ENCODE data around the gene DBF4B. TPM values are rescaled to one million over a fixed set of nuclear protein-coding genes. Genes with fewer than 3 reads are reported as not detected.
"Not testable (repeated sequence)": the region's sequence is repeated elsewhere in the genome, so short reads cannot be mapped to it uniquely, and the experiment has no call there.

The DBF4B gene
- total and polyA plus RNA-seq, 4 donors = 0.88 to 12.1 (median 4.1) TPM

DNA sequence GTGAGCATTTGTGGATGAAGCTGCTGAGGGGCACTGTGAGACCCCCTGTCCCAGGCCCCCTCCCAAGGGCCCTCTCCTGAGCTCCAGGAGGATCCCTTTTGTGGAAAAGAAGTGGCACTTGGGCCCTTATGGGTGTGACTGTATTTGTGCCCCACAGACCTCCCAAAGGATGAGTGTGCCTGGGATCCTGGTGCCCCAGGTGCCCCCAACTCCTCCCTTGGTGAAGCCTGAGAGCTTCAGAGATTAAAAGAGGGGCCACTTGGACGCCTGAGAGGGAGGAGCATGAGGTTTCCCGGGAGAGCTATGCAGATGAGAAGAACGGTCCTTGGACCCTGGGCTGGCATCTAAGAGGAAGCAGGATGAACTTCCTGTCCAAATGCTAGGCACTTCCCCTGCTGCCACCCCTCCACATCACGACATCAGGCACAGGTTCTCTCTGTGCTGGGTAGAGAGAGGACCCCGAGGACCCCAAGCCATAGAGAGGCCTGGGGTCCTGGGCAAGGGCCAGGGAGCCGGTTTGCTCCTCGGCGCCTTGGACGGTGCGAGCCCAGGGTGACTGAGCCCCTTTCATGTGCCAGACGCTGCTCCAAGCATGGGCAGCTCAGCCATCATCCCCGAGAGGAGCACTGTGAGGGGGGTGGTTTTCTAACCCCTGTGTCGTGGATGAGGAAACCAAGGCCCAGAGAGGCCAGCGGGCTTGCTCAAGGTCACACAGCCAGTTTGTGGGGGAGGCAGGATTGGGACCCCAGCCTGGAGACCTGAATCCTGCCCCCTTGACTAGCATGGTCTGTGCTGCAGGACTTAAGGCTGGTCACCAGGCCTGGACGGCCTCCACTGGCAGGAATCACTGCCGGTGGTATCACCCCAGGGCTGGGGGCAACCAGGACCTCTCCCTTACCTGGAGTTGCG is 44.7 kb downstream of the DBF4B start:
- no peak for DNase-seq
- ATAC-seq (ENCODE audit: low FRiP score) = no peak
- Histone ChIP-seq H3K4me3 (ENCODE audit: low read length in 2 of 2) (no peak overlapping the region), H3K27ac (ENCODE audit: low read depth in 1 of 2, low read length in 2 of 2) (no peak overlapping the region), H3K36me3 (ENCODE audit: control insufficient read depth in 1 of 2, insufficient read depth in 2 of 2, low read length in 1 of 2) (no peaks in the 10 kb centered on the region), H3K9me3 (ENCODE audit: control insufficient read depth, low read length) (no peaks in the 10 kb centered on the region), H3K4me1 (ENCODE audit: control insufficient read depth in 1 of 2, insufficient read depth in 2 of 2, low read length in 2 of 2) (no peaks in the 10 kb centered on the region), H3K27me3 (ENCODE audit: control insufficient read depth in 1 of 2, insufficient read depth in 2 of 2, low read length in 1 of 2) (no peaks in the 10 kb centered on the region)
- intact Hi-C loops (cut with DNase I) = no loop called here
- 86 to 88% methylated on average over 17 of the region's 17 CpGs for WGBS, 2 donors

DNA sequence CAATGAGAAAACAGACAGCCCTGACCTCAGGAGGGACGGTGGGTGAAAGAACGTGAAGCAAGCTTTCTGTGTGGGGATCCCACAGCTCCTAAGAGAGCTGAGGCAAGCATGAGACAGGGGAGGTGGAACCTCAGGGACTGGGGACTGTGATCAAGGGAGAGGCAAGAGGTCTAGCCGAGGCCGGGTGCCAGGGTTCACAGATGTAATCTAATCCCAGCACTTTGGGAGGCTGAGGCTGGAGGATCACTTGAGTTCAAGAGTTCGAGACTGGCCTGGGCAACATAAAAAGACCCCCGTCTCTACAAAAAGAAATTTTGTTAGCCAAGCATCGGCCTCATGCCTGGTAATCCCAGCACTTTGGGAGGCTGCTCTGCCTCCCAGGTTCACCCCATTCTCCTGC is 45.8 kb downstream of the DBF4B start:
- 73 to 77% methylated on average over 7 of the region's 7 CpGs for WGBS, 2 donors
- H3K27ac ChIP-seq (ENCODE audit: low read depth in 1 of 2, low read length in 2 of 2) = no peak overlapping the region
- no peaks in the 10 kb centered on the region for H3K36me3 ChIP-seq (ENCODE audit: control insufficient read depth in 1 of 2, insufficient read depth in 2 of 2, low read length in 1 of 2)
- H3K27me3 ChIP-seq (ENCODE audit: control insufficient read depth in 1 of 2, insufficient read depth in 2 of 2, low read length in 1 of 2) = no peaks in the 10 kb centered on the region
- intact Hi-C loops (cut with DNase I) = no loop called here
- H3K4me1 ChIP-seq (ENCODE audit: control insufficient read depth in 1 of 2, insufficient read depth in 2 of 2, low read length in 2 of 2) = no peaks in the 10 kb centered on the region
- ATAC-seq (ENCODE audit: low FRiP score) (no peak), DNase-seq (no peak)
- H3K4me3 ChIP-seq (ENCODE audit: low read length in 2 of 2) = no peak overlapping the region
- no peaks in the 10 kb centered on the region for H3K9me3 ChIP-seq (ENCODE audit: control insufficient read depth, low read length)

DNA sequence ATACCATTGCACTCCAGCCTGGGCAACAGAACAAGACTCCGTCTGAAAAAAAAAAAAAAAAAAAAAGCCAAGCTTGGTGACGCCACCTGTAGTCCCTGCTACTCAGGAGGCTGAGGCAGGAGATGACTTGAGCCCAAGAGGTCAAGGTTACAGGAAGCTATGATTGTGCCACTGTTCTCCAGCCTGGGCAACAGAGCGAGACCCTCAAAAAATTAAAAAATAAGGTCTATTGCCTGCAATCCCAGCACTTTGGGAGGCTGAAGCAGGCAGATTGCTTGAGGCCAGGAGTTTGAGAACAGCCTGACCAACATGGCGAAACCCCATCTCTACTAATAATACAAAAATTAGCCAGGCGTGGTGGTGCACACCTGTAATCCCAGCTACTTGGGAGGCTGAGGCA is 46.7 kb downstream of the DBF4B start:
- H3K4me3 ChIP-seq (ENCODE audit: low read length in 2 of 2); intact Hi-C loops (cut with DNase I); H3K27ac ChIP-seq (ENCODE audit: low read depth in 1 of 2, low read length in 2 of 2); H3K9me3 ChIP-seq (ENCODE audit: control insufficient read depth, low read length); H3K27me3 ChIP-seq (ENCODE audit: control insufficient read depth in 1 of 2, insufficient read depth in 2 of 2, low read length in 1 of 2); H3K4me1 ChIP-seq (ENCODE audit: control insufficient read depth in 1 of 2, insufficient read depth in 2 of 2, low read length in 2 of 2); H3K36me3 ChIP-seq (ENCODE audit: control insufficient read depth in 1 of 2, insufficient read depth in 2 of 2, low read length in 1 of 2); DNase-seq; ATAC-seq (ENCODE audit: low FRiP score): not testable (repeated sequence)
- 92% methylated on average over 5 of the region's 5 CpGs for WGBS, 2 donors

DNA sequence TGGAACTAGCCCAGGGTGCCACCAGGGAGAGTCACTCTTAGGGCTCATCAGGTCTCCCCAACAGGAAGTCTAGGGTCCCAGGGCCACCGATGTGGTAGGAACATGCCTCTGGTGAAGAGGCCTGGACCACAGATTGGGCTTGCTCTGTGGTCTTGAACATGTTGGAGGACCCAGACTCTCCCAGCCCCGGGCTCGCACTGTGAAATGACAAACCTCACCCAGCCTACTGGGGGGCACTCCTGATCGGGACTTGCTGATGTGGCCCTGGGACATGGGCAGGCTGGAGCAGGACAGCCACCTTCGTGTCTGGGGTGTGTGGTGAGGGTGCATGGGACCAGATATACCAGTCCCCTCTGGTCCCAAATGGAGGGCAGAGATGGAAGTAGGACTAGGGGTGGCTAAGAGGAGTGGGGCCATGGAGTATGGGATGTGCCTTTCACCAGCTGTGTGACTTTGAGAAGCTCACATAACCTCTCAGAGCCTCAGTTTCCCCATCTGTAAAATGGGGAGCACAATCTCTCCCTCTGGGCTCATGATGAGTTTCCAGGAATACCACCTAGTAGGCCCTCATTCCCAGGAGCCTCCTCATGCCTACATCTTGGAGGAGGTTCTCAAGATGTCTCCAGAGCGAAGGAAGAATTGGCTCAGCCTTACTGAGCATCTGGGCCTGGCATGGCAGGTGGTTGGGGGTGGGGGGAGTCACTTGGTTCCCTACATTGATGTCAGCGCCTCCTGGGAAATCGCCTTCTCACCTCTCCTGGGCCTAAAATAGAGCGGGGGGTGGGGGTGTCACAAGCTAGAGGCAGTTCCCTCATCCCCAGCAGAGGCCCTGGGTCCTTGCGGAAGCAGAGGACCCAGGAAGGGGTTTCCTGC is 48.8 kb downstream of the DBF4B start:
- Histone ChIP-seq H3K9me3 (ENCODE audit: control insufficient read depth, low read length) (no peaks in the 10 kb centered on the region), H3K36me3 (ENCODE audit: control insufficient read depth in 1 of 2, insufficient read depth in 2 of 2, low read length in 1 of 2) (no peaks in the 10 kb centered on the region), H3K27me3 (ENCODE audit: control insufficient read depth in 1 of 2, insufficient read depth in 2 of 2, low read length in 1 of 2) (no peaks in the 10 kb centered on the region), H3K4me1 (ENCODE audit: control insufficient read depth in 1 of 2, insufficient read depth in 2 of 2, low read length in 2 of 2) (no peaks in the 10 kb centered on the region), H3K4me3 (ENCODE audit: low read length in 2 of 2) (no peak overlapping the region), H3K27ac (ENCODE audit: low read depth in 1 of 2, low read length in 2 of 2) (no peak overlapping the region)
- intact Hi-C loops (cut with DNase I) = no loop called here
- WGBS, 2 donors = 90 to 92% methylated on average over 10 of the region's 10 CpGs
- ATAC-seq (ENCODE audit: low FRiP score) = no peak
- DNase-seq = no peak

DNA sequence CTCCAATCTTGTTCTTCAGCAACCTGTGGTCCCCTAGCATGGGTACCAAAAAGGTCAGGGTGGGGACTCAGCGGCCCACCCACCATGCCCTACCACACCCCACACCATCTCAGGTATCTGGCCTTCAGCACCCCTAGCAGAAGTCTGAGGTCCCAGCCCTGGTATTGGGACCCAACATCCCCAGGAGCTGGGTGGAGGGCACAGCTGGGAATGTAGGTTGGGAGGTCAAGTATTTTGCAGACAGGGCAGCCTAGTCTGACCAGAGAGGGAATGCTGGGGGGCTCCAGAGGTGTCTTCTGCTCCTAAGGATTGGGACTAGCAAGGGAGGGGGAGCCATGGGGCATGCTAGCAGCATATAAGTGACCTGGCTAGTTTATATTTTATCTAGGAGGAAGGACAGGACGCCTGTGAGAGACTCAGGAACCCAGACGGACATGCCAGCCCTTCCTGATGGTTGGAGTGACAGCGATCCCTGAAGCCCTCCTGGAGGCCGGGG is 49.5 kb downstream of the DBF4B start:
- no peaks in the 10 kb centered on the region for H3K4me1 ChIP-seq (ENCODE audit: control insufficient read depth in 1 of 2, insufficient read depth in 2 of 2, low read length in 2 of 2)
- no peaks in the 10 kb centered on the region for H3K9me3 ChIP-seq (ENCODE audit: control insufficient read depth, low read length)
- ATAC-seq (ENCODE audit: low FRiP score) = no peak
- H3K27ac ChIP-seq (ENCODE audit: low read depth in 1 of 2, low read length in 2 of 2) = no peak overlapping the region
- no peak for DNase-seq
- no peak overlapping the region for H3K4me3 ChIP-seq (ENCODE audit: low read length in 2 of 2)
- no peaks in the 10 kb centered on the region for H3K27me3 ChIP-seq (ENCODE audit: control insufficient read depth in 1 of 2, insufficient read depth in 2 of 2, low read length in 1 of 2)
- no peaks in the 10 kb centered on the region for H3K36me3 ChIP-seq (ENCODE audit: control insufficient read depth in 1 of 2, insufficient read depth in 2 of 2, low read length in 1 of 2)
- intact Hi-C loops (cut with DNase I) = no loop called here
- WGBS, 2 donors = 71 to 73% methylated on average over 5 of the region's 5 CpGs

DNA sequence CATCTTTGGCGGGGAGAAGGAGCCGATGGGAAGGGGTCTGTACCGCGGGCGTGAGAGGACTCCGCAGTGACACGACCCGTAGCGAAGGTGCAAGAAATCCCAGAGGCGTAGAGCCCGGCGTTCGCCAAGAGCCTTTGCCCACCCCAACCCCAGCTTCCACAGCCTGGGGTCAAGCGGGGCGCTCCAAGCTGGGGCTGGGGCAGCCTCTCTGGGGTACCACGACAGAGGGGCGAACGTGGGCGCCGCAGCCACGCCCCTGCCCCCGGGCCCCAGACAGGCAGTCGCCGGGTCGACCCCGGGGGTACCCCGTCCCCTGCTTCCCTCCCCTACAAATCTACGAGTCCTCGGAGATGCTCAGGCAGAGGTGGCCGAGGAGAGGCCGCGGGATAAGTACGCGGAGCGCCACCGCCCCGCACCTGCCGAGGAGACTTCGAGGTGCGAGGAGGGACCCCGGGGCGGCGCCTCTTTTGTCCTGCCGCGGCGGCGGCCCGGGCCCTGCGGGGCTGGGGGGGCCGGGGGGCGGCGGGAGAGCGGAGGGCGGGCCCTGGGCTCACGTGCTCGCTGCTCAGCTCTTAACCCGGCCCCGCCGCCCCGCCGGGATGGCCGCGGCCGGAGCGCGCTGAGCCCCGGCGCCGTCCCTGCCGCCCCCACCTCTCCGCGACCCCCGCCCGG is 50.1 kb downstream of the DBF4B start, which contains the start of gene ADAM11:
Gene ADAM11, plus strand, starts transcription at position 575 of the 672 bp plus-strand sequence. CDS start 212 bp downstream, outside the sequence.
- Histone ChIP-seq H3K4me3 (ENCODE audit: low read length in 2 of 2) (peak within 1 kb of the TSS; percentile 41 to 50), H3K9me3 (ENCODE audit: control insufficient read depth, low read length) (no peaks in the 10 kb centered on the region), H3K36me3 (ENCODE audit: control insufficient read depth in 1 of 2, insufficient read depth in 2 of 2, low read length in 1 of 2) (no peaks in the 10 kb centered on the region), H3K4me1 (ENCODE audit: control insufficient read depth in 1 of 2, insufficient read depth in 2 of 2, low read length in 2 of 2) (no peaks in the 10 kb centered on the region), H3K27me3 (ENCODE audit: control insufficient read depth in 1 of 2, insufficient read depth in 2 of 2, low read length in 1 of 2) (no peaks in the 10 kb centered on the region), H3K27ac (ENCODE audit: low read depth in 1 of 2, low read length in 2 of 2) (no peak within 1 kb of the TSS)
- intact Hi-C loops (cut with DNase I) = no loop called here
- DNase-seq (peak in 1 of 2 donors; percentile 77), ATAC-seq (ENCODE audit: low FRiP score) (no peak)
- 10 to 15% methylated on average over 40 to 74 of the region's 74 CpGs for WGBS, 2 donors

DNA sequence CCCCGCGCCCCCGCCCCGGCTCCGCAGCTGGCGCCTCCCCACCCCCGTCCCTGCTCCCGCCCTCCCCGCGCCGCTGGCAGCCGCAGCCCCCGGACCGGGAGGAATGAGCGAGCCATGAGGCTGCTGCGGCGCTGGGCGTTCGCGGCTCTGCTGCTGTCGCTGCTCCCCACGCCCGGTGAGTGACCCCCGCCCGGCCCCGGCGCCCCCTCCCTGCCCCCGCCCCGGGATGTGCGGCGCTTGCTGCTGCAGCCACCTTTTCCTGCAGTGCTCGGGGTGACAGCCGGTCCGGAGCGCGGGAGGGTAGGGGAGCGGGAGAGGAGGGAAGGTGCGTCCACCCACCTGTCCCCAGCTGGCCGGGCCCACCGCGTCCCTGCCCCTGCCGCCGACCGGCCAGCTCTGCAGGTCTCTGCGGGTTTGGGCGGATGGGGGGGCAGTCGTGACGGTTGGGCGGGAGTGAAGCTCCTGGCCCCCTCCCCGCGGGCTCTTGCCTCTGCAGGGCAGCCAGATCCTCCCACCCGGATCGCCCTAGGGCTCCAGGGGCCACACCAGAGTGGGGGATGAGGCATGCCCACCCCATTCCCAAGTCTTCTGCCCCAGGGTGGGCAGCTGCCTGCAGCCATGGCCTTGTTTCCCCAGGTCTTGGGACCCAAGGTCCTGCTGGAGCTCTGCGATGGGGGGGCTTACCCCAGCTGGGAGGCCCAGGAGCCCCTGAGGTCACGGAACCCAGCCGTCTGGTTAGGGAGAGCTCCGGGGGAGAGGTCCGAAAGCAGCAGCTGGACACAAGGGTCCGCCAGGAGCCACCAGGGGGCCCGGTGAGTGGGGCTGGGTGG is 50.8 kb downstream of the DBF4B start:
- ATAC-seq (ENCODE audit: low FRiP score) = no peak
- H3K27ac ChIP-seq (ENCODE audit: low read depth in 1 of 2, low read length in 2 of 2) = no peak overlapping the region
- WGBS, 2 donors = 7 to 10% methylated on average over 38 to 60 of the region's 60 CpGs
- H3K36me3 ChIP-seq (ENCODE audit: control insufficient read depth in 1 of 2, insufficient read depth in 2 of 2, low read length in 1 of 2) = no peaks in the 10 kb centered on the region
- peak overlapping the region; percentile 41 to 50 for H3K4me3 ChIP-seq (ENCODE audit: low read length in 2 of 2)
- no peaks in the 10 kb centered on the region for H3K4me1 ChIP-seq (ENCODE audit: control insufficient read depth in 1 of 2, insufficient read depth in 2 of 2, low read length in 2 of 2)
- H3K9me3 ChIP-seq (ENCODE audit: control insufficient read depth, low read length) = no peaks in the 10 kb centered on the region
- H3K27me3 ChIP-seq (ENCODE audit: control insufficient read depth in 1 of 2, insufficient read depth in 2 of 2, low read length in 1 of 2) = no peaks in the 10 kb centered on the region
- DNase-seq = peak in 1 of 2 donors; percentile 75
- intact Hi-C loops (cut with DNase I) = no loop called here

DNA sequence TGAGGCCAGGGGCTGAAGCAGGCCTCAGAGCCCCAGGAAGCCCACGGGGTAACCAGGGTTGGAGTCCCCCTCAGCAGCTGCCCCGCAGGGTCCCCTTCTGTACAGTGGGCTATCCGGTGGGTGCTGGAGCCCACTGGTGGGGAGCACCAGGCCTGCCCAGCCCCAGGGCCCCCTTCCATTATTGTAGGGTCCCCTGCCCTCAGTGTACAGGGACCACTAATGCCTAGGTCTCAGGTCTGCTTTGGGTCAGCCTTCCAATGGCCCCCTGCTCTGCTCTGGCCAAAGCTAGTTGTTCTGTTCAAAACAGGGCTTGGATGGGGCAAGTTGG is 51.4 kb downstream of the DBF4B start:
- DNase-seq (no peak), ATAC-seq (ENCODE audit: low FRiP score) (no peak)
- H3K4me3 ChIP-seq (ENCODE audit: low read length in 2 of 2) = no peak overlapping the region
- H3K9me3 ChIP-seq (ENCODE audit: control insufficient read depth, low read length) = no peaks in the 10 kb centered on the region
- WGBS, 2 donors = 74 to 78% methylated on average over 3 of the region's 3 CpGs
- no peaks in the 10 kb centered on the region for H3K36me3 ChIP-seq (ENCODE audit: control insufficient read depth in 1 of 2, insufficient read depth in 2 of 2, low read length in 1 of 2)
- H3K27ac ChIP-seq (ENCODE audit: low read depth in 1 of 2, low read length in 2 of 2) = no peak overlapping the region
- H3K27me3 ChIP-seq (ENCODE audit: control insufficient read depth in 1 of 2, insufficient read depth in 2 of 2, low read length in 1 of 2) = no peaks in the 10 kb centered on the region
- intact Hi-C loops (cut with DNase I) = no loop called here
- no peaks in the 10 kb centered on the region for H3K4me1 ChIP-seq (ENCODE audit: control insufficient read depth in 1 of 2, insufficient read depth in 2 of 2, low read length in 2 of 2)

Measured in aorta (tissue), 5 donors.